Keratinocyte (primary cell): ENCODE results near the gene DLK2. TPM values are rescaled to one million over a fixed set of nuclear protein-coding genes. Genes with fewer than 3 reads are reported as not detected.

Experiments
- DNase-seq: peaks from one replicate; pipeline ENCODE4 v3.0.0-alpha.2; 2011; ENCODE audit warnings: low read depth, missing footprints, low spot score
- FAIRE-seq: peaks from 2 replicates; lab custom pipeline; 2011; peaks lifted over from hg19 to GRCh38; lab: Jason Lieb, UNC
- H2AFZ ChIP-seq: 2 replicates; pipeline ENCODE4 v1.6.0; 2012; ENCODE audit warnings: low read length, control low read depth, inconsistent platforms; ENCODE audit not compliant: control insufficient read depth
- H3K27ac ChIP-seq: 2 replicates; pipeline ENCODE4 v1.5.1; 2011; ENCODE audit warnings: low read length; ENCODE audit not compliant: control insufficient read depth, insufficient read depth
- H3K27me3 ChIP-seq: 3 replicates; pipeline ENCODE4 v1.6.0; 2011; ENCODE audit warnings: low read length; ENCODE audit not compliant: control insufficient read depth, insufficient read depth; ENCODE audit errors: extremely low read depth
- H3K36me3 ChIP-seq, 2 experiments: 2 replicates in 1 of 2; 3 replicates in 1 of 2; pipeline ENCODE4 v1.5.1; 2011; ENCODE audit warnings: low read length in 2 of 2, mild to moderate bottlenecking in 1 of 2; ENCODE audit not compliant: control insufficient read depth in 2 of 2, insufficient read depth in 2 of 2; ENCODE audit errors: extremely low read depth in 1 of 2
- H3K4me1 ChIP-seq: 3 replicates; pipeline ENCODE4 v1.5.1; 2011; ENCODE audit warnings: low read length; ENCODE audit not compliant: control insufficient read depth, insufficient read depth; ENCODE audit errors: extremely low read depth
- H3K4me2 ChIP-seq: 3 replicates; pipeline ENCODE4 v1.6.0; 2011; ENCODE audit warnings: low read depth, low read length; ENCODE audit not compliant: control insufficient read depth, insufficient read depth; ENCODE audit errors: extremely low read depth
- H3K4me3 ChIP-seq, 3 experiments: fragments of 200-600 bp in 1 of 3; sonication (generic) in 1 of 3; 2 replicates in 2 of 3; 3 replicates in 1 of 3; pipeline ENCODE4 v1.5.1; 2011 to 2016; ENCODE audit warnings: low read length in 3 of 3, mild to moderate bottlenecking in 3 of 3, control low read depth in 2 of 3, inconsistent platforms in 1 of 3, low read depth in 1 of 3, mixed read lengths in 1 of 3, mixed run types in 1 of 3, moderate library complexity in 1 of 3; ENCODE audit not compliant: control insufficient read depth in 2 of 3, insufficient read depth in 2 of 3; ENCODE audit errors: extremely low read depth in 1 of 3
- H3K79me2 ChIP-seq: 2 replicates; pipeline ENCODE4 v1.6.0; 2012; ENCODE audit warnings: low read length; ENCODE audit not compliant: control insufficient read depth, insufficient read depth
- H3K9ac ChIP-seq: 3 replicates; pipeline ENCODE4 v1.6.0; 2011; ENCODE audit warnings: low read length; ENCODE audit not compliant: control insufficient read depth, insufficient read depth; ENCODE audit errors: extremely low read depth
- H3K9me1 ChIP-seq: 3 replicates; pipeline ENCODE4 v1.6.0; 2011; ENCODE audit warnings: low read length; ENCODE audit not compliant: control insufficient read depth, insufficient read depth; ENCODE audit errors: extremely low read depth
- H3K9me3 ChIP-seq: 2 replicates; pipeline ENCODE4 v1.5.1; 2012; ENCODE audit warnings: low read depth, low read length; ENCODE audit not compliant: control insufficient read depth
- H4K20me1 ChIP-seq: 3 replicates; pipeline ENCODE4 v1.6.0; 2011; ENCODE audit warnings: low read length; ENCODE audit not compliant: control insufficient read depth, insufficient read depth; ENCODE audit errors: extremely low read depth
- EZH2 ChIP-seq: IDR thresholded peaks from one replicate; pipeline ENCODE4 v1.6.1; 2012; ENCODE audit warnings: inconsistent platforms, mild to moderate bottlenecking, low read length, moderate library complexity
- dilution Hi-C: fragments of 300-500 bp; cut with MboI; formaldehyde crosslinking; loops from one replicate; pipeline ENCODE4 v1.7.0; 2020; ENCODE audit warnings: low sequenced_read_pairs; ENCODE audit not compliant: extremely low pct_ligation_motif_present
- polyA plus RNA-seq, 5 experiments: library from polyadenylated mRNA; depleted of rRNA in 3 of 5; stranded (reverse) in 3 of 5; stranded (forward) in 1 of 5; unstranded in 1 of 5; fragments of >200 nt; gene quantifications; 1 replicate in 1 of 5; 2 replicates in 3 of 5; 3 replicates in 1 of 5; pipeline versions ENCODE4 v1.2.1 to v1.2.3, GENCODE V29; 2011 to 2012; ENCODE audit warnings: missing spikeins in 2 of 5, low read depth in 1 of 5, low replicate concordance in 1 of 5
- TF ChIP-seq, protein P1 (sequence below), 3 experiments: IDR thresholded peaks in 1 of 3; conservative IDR thresholded peaks in 1 of 3; optimal IDR thresholded peaks in 1 of 3; 2 replicates in 2 of 3; 3 replicates in 1 of 3; pipeline versions ENCODE3 to v1.5.1; 2011; ENCODE audit warnings: low read length in 3 of 3, mild to moderate bottlenecking in 3 of 3, moderate library complexity in 2 of 3, control low read depth in 1 of 3, inconsistent platforms in 1 of 3; ENCODE audit not compliant: insufficient read depth in 2 of 3; ENCODE audit errors: extremely low read depth in 1 of 3

The DLK2 gene
- polyA plus RNA-seq, 1 donor (not counting 4 experiments of a cell fraction or from before 2014, with no cell fraction given): 19.8 TPM

GRCh38 chr6:43477235-43478007, 22.1 kb upstream of the DLK2 start, which contains the start of gene TJAP1:
TJAP1 (plus strand) TSS chr6:43477570; CDS start chr6:43499002, 21,432 bp downstream.
- Histone ChIP-seq H3K9me1 (no peaks in the 10 kb centered on the region), H3K9ac (peak within 1 kb of the TSS; percentile 90), H3K4me3 (peak within 1 kb of the TSS; percentile 52 to 85 (median 77)), H2AFZ (peak within 1 kb of the TSS; percentile 75), H3K36me3 (peaks cover 0 to 3% of the 10 kb centered on the region in 2 experiments), H3K79me2 (peaks cover 29% of the 10 kb centered on the region), H3K4me2 (peak within 1 kb of the TSS; percentile 99), H3K4me1 (peaks cover 45% of the 10 kb centered on the region), H3K9me3 (no peaks in the 10 kb centered on the region), H4K20me1 (no peaks in the 10 kb centered on the region), H3K27me3 (no peaks in the 10 kb centered on the region), H3K27ac (peak within 1 kb of the TSS; percentile 88)
- no peak for FAIRE-seq
- TF ChIP-seq, protein P1, sequence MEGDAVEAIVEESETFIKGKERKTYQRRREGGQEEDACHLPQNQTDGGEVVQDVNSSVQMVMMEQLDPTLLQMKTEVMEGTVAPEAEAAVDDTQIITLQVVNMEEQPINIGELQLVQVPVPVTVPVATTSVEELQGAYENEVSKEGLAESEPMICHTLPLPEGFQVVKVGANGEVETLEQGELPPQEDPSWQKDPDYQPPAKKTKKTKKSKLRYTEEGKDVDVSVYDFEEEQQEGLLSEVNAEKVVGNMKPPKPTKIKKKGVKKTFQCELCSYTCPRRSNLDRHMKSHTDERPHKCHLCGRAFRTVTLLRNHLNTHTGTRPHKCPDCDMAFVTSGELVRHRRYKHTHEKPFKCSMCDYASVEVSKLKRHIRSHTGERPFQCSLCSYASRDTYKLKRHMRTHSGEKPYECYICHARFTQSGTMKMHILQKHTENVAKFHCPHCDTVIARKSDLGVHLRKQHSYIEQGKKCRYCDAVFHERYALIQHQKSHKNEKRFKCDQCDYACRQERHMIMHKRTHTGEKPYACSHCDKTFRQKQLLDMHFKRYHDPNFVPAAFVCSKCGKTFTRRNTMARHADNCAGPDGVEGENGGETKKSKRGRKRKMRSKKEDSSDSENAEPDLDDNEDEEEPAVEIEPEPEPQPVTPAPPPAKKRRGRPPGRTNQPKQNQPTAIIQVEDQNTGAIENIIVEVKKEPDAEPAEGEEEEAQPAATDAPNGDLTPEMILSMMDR (optimal IDR thresholded peaks at IDR 0.05 in 1 of 3, IDR thresholded peaks at IDR 0.05 in 1 of 3, conservative IDR thresholded peaks at IDR 0.05 in 1 of 3; ENCODE audit: extremely low read depth in 1 of 3, insufficient read depth in 2 of 3, low read length in 3 of 3): no peak
- no peak for TF ChIP-seq EZH2
- DNase-seq: no peak
- dilution Hi-C loops: no loop called here

DNA sequence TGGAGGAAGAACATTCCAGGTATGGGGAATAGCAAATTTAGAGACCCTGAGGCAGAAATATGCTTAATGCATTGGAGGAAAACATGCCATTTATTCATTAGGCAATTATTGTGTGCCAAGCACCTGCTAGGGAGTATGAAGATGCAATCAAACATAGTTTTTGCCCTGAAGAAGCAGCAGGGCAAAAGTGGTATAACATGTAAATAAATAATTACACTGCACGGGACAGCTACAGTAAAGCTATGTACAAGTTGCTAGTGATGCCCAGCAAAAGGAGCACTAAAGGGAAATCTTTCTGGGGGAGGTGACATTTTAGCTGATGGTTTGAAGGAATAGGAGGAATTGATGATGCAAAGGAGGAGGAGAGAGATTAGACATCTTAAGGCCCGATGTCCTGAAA, 21.4 kb upstream of the DLK2 start:
- H2AFZ ChIP-seq: peak overlapping the region; percentile 75
- peaks cover 0 to 3% of the 10 kb centered on the region in 2 experiments for H3K36me3 ChIP-seq
- H3K4me1 ChIP-seq: peaks cover 38% of the 10 kb centered on the region
- TF ChIP-seq, protein P1 (optimal IDR thresholded peaks at IDR 0.05 in 1 of 3, IDR thresholded peaks at IDR 0.05 in 1 of 3, conservative IDR thresholded peaks at IDR 0.05 in 1 of 3; ENCODE audit: extremely low read depth in 1 of 3, insufficient read depth in 2 of 3, low read length in 3 of 3): no peak
- TF ChIP-seq EZH2: no peak
- peaks cover 28% of the 10 kb centered on the region for H3K79me2 ChIP-seq
- no peak for DNase-seq
- no peak for FAIRE-seq
- peak overlapping the region in 1 of 3 experiments; percentile 85 for H3K4me3 ChIP-seq
- dilution Hi-C loops: no loop called here
- peak overlapping the region; percentile 71 for H3K4me2 ChIP-seq
- no peaks in the 10 kb centered on the region for H3K27me3 ChIP-seq
- H3K9me1 ChIP-seq: no peaks in the 10 kb centered on the region
- no peaks in the 10 kb centered on the region for H4K20me1 ChIP-seq
- peak overlapping the region; percentile 21 for H3K27ac ChIP-seq
- no peaks in the 10 kb centered on the region for H3K9me3 ChIP-seq
- H3K9ac ChIP-seq: peak overlapping the region; percentile 90
